Head of caudate nucleus (tissue), 42 donors: ENCODE measurements around the gene NEDD9.
A peak's percentile ranks its signal among the peaks of the same experiment; 100 is the strongest.

ENCODE experiments used
- DNase-seq, 42 donors: peaks; one replicate each; pipeline versions ENCODE4 v3.0.0 to v3.0.0-alpha.2; 2020 to 2021; ENCODE audit warnings: mixed read lengths in 7 of 42
- intact Hi-C: fragments of 100-400 bp; cut with DNase I; formaldehyde crosslinking; loops from one replicate; pipeline ENCODE4 v1.15.0; 2022

The NEDD9 gene

DNA sequence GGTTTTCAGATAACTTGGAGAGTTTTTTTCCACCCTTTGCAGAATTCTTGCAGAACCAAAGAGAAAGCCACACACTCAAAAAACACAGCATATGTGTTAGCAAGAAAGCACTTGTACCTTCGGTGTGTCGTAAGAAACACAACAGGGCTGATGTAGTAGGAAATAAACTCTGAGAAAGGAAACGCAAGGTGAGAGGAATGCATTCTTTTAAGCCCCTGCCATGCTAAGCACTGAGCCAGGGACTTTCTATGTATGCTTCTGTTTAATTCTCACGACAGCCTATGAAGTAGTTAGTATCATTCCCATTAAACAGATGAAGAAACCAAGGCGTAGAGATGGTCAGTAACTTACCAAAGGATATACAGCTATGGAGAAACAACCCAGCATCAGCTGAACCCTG is 23.1 kb downstream of the NEDD9 start:
- intact Hi-C loops = no loop called here

DNA sequence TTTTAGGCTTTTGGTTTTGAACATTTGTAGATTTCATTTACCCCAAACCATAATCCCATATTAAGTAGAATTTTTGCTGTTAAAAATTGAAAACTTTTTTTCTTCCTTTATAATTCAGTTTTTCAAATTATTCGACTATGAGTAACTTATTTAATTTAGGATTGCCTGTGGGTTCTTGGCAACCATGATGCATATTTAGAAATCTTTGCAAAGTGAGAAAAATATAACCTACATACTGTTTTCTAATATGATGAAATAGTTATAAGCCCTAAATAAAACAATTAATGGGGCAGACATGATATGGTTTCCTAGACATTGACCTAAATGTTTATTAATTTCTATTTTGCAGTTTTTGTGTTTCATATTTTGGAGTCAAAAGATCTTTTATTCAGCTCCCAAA is 23.6 kb downstream of the NEDD9 start:
- intact Hi-C loops = no loop called here
- no peak for DNase-seq

More for the DNA sequence above, 23.1 kb downstream of the NEDD9 start:
- DNase-seq = no peak

DNA sequence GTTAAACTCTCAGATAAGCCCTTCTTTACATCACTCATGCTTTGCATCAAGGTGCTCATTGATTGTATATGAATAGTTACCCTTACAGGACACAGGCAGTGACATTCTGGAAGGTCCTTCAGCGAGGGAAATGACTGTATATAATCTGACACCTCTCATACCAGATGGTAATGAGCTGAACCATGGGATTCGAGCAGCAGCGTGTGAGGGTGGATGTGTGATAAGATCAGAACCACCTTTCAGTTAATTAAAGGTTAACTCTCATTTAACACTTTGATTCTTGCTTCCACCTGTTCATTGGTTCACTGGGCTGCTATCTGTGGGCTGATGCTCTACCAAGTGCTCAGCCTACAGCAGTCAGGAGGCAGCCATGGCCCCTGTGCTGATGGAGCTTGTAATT is 24.2 kb downstream of the NEDD9 start:
- intact Hi-C loops = no loop called here
- DNase-seq = no peak

DNA sequence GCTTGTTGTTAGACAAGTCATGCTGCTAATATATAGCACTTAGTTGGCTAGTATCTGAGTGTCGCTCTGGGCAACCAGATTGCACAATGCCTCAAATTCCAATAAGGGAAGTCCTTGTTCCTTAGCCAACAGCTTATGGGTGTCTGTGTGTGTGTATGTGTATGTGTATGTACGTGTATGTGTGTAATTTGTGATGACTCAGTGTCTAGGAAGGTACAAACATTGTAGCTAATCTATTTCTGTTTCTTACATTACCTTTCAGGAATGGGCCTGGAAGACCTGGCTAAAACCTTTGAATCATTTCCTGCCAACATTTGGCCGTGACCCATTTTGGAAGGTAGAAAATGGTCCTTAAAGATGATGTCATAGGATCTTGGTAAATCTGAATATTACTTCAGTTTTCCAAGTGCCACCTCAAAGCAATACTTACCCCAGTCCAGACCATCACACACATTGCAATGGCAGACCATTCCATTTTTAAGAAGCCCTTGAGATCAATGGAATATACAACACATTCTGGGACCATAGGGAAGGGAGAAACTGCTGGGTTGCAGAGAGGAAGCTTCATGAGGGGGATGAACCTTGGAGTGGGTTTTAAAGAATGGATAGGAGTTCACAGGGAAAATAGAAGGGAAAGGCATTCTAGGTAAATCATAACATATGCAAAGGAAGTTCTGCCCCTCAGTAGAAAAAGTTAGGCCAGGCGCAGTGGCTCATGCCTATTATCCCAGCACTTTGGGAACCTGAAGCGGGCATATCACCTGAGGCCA is 25.1 kb downstream of the NEDD9 start:
- intact Hi-C loops = no loop called here
- peak in 8 of 42 donors; percentile 23 to 51 (median 34) for DNase-seq

DNA sequence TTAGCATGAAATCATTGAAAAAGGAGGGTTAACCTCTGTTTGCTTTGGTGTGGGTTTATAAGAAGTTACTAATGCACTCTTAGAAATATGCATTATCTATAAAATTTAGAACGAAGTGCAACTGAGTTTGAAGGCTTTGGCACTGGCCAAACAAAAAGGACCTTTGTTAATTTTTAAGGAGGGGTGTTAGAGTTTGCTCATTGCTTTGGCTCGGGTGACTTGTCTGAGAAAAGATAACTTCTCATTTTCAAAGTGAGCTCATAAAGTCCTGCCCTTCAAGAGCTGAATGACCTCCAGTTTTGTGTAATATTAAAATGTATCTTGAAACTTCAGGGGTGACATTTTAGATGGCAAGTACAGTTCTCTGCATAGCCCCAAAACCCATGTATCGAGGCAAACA is 25.9 kb downstream of the NEDD9 start:
- no peak for DNase-seq
- intact Hi-C loops = no loop called here

DNA sequence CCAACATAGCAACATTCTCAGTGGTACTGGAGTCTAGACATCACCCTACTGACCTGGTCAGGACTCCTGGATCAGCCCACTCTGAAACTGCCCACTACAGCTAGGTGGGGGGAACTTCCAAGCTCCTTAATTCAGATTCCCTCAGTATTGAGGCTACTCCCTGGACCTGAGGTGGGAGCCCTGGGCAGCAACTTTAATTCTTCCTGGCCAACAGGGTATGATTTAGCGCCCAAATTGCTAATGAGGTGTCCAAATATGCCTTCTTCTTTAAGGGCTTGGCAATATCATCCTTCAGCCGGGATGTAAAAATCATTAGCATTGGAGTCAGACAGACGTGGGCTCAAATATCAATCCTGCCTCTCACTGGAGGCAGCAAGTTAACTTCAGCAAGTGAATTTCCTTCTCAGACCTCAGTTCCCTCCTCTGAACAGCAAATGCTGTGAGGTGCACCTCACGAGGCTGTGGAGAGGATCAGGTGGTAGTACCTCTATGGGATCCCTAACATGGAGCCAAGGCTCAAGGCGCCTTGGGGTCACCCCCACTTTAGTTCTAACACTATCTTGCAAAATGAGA is 27.6 kb downstream of the NEDD9 start:
- intact Hi-C loops = no loop called here
- no peak for DNase-seq

DNA sequence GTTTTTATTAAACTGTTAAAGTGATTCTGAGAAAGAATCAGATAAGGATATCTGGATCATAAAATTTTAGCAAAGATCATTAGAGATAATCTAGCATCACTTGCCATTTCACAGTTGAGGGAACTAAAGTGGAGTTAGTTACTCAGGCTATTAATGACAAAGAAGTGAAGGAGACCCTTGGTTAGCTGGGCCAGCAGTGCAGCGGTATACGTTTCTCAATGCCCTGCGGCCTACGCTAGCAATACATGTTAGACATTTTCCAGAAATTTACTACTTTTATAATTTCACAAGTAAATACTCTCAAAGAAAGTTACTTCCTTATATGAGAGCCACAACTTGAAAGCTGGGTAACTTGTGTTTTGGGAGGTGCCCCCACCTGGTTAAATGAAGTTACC is 28.5 kb downstream of the NEDD9 start:
- intact Hi-C loops = no loop called here
- DNase-seq = no peak

DNA sequence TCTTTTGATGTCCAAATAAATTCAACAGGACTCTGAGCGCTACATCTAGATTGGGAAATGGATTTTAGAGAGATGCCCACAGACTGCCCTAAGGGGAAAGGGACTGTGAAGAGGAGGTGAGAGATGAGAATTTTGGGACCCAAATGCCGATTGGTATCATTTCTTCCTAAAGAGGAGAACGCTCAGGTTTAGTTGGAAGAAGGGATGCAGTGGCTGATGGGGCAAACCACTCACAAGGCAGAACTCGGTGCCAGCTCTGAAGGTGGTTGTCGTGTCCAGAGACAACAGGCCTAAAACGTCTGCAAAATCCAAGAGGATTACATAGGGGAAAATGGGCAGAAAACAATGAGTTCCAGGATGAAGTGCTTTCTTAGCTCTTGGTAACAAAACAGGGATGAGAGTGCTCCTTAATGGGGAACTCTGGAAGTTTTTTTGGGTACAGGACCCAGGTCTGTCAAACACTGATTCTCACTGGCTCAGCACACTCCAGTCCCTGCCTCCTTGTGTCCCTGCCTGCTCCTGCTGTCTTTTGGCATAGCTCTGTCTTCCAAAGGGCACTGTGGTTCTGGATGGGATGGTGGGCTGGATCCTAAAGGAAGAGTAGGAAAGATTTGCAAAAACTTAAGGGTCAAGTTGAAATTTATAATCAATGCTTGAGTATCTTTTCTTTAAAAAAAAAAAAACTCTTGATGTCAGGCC is 29.0 kb downstream of the NEDD9 start:
- no peak for DNase-seq
- intact Hi-C loops = no loop called here

DNA sequence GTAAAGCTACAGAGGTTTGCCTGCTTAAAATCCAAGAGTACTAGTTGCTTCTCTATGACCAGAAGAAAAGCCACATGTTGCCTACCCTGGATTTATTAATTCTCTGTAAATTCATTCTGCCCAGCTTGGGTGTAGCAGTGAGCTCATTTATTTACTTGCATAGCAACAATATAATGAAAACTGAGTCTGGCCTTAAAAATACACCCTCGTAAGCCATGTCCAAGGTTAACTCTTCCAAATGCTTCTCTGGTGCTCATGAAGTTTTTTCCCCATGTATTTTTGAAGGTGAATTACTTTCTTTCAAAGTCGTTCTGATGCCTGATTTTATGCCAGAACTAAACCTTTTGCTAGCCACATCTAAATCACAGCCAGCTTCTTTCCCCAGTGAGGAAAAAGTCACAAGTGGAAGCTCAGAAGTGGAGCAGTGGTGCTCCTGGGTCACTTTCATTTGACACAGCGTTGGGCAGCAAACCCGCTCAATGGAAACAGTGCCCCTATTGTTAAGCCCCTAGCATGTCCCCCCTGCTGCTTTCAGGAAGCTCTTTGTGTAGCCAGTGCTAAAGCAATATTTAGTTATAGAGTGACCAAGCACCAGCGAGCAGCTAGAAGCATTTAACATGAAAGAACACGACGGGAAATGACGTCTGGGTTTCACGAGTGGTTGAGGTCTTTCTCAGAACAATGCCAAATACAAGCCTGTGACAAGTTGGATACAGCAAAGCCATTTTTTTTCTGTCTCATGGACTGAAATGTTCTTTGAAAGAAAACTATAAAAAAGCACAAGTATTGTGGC is 29.8 kb downstream of the NEDD9 start:
- intact Hi-C loops = no loop called here
- peak in 38 of 42 donors; percentile 20 to 86 (median 60) for DNase-seq

DNA sequence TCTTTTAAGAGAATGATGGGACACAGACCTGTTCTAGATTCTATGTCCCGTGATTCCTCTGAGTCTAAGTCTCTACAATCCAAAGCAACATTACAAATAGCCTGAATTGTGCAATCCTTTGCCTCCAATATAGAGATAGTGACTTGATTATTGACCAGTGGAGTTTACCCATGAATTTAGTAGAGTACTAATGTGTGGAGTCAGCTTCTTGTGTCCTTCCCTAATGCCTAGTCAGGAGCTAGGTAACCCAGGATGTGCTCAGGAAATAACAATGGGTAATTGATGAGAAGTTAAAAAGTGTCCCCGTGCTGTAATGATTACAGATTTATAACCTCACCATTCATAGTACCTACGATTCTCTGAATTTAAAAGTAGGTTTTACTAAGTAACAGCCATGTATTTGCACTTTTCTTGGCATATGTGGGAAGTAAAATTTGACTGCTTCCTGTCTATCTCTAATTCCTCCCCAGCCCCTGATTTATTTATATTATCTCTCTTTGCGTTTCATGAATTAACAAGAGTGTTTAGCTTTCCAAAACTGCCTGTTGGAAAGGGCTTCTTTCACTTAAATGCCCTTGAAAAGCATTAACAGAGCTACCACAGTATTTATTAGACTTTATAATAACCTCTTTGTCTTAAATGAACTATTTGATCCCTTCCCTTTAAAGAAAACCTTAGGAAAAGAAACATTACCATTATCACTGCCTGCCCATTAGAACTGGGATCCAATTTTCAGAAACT is 30.5 kb downstream of the NEDD9 start:
- intact Hi-C loops = no loop called here
- no peak for DNase-seq

DNA sequence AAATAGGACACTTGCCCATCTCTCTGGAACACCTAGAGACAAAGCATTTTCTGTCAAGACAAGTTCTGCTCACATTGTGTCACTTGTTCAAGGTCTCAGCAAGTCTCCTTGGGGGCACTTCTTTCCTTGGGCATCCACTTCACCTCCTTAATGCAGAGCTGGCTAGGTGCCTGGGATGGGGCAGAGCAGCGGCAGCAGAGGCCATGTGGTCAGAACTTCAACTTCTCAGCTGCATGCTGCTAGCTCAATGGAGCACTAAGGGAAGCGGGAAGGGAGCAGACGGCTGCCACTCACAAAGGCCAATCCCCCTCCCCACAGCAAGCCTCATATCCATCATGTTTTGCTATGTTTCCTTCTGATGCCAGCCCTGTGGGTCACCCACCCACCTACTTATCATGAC is 31.5 kb downstream of the NEDD9 start:
- intact Hi-C loops = no loop called here
- no peak for DNase-seq

DNA sequence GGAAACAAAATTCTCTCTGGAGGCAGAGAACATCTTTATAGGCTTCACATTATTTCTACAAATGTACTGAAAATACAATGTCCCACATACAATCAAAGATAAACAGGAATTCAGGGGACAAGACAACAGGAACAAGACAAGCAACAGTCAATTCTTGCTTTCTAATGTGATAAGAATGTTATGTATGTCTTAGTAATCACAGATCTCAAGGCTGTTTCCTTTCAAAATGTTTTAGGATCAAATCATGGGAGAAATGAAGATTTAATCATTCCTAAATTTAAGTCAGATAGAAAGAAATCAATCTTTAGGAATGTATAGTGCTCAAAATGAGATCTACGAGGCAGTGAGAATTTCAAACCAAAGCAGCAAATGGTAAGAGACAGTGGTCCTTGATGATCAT is 32.1 kb downstream of the NEDD9 start:
- intact Hi-C loops = no loop called here
- no peak for DNase-seq

DNA sequence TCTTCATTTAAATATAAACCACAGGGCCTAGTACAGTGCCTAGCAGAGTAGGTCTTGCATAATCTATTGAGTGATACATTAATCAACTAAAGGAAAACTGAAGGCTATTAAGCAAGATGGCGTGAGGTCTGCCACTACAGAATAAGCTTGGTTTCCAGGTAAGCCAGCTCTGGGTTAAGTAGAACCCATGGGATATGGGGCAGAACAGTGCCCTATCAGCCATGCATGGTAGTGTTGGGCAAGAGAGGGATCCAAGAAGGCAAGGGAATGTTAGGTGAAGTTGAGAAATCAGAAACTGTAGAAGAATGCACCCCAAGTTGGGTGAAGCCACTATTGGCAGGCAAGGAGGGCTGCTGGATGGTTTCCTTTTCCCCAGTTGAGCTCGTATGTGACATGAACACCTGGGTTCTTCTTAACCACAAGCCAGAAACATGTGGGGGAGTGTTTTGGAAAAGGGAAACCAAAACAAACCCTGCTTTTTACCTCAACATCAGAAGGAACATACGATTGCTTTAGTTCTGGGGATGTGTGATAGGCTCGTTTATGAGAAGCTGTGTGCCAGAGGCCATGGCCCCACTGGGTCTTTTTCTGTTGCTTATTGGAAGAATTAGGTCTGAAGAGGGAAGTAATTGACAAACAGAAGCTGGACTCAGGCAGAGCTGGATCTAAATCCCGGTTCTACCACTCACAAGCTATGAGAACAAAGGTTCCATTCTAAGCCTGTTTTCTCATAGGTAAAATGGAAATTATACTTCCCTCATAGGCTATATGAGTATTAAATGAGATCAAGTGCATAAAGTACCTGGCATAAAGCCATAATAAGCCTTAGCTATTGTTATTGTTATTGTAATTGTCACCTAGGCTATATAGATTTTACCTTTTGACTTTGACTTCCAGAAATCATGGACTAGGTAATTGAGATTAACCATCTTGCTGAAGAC is 33.5 kb downstream of the NEDD9 start:
- no peak for DNase-seq
- intact Hi-C loops = no loop called here

DNA sequence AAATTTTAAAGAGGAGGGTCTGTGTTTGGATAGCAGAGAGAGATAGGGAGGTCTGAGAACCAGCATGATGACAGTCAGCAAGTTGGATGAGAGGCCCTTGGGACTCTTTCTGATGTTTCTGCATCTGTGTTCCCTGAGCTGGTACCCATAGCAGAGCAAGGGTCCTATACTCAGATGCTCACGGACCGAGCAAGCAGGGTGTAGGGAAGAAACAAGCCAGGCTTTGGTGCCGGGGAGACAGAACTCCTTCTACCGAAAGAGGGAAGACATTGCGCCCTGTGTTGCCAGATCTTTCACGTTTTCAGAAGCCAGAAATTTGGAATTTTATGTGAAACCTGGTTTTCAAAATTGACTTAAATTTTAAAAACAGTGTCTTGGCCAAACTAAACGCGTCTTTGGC is 34.6 kb downstream of the NEDD9 start:
- intact Hi-C loops = no loop called here
- no peak for DNase-seq

DNA sequence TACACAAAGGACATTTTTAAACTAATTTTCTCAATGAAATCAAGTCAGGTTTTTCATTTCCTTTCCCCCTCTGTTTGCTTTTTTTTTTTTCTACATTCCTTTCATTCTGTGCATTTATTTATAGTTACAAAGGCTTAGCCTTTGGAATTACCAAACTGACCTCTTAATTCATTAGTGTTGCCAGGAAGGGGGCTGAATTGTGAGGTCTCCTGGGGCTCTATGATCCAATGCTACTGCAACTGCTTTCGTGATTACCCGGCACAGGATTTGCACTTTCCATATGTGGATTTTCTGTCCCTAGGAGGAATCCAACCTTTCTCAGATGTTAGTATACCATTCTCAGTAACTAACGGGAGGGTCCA is 35.3 kb downstream of the NEDD9 start:
- DNase-seq = no peak
- intact Hi-C loops = no loop called here

DNA sequence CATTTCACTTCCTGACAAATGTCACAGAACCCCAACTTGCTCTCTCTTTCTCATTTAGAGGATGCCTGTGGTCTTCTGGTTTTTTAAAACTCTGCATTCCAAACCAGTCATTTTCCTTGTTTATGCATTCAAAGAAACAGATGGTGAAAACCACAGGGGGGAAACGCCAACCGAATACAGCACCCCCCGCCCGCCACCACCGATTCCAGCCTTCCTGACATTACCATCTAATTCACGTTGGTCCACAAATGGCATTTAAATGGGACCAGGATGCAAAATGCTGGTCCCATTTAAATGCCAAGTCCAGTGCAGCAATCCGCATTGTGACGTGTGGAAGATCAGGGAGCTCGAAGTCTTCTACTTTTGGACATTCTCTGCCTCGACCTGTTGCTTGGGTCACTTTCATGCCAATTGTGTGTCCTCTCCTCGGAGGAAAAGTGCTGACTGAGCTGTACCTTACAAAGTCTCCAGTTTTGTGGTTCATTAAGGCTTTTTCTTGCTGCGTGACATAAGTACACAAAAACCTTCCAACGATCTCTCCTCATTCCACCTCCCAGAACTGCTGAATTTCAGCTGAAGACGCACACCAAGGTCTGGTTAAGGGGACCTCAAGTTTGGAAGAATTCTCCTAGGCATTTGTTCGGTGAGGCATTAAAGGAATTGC is 35.8 kb downstream of the NEDD9 start:
- no peak for DNase-seq
- intact Hi-C loops = no loop called here

DNA sequence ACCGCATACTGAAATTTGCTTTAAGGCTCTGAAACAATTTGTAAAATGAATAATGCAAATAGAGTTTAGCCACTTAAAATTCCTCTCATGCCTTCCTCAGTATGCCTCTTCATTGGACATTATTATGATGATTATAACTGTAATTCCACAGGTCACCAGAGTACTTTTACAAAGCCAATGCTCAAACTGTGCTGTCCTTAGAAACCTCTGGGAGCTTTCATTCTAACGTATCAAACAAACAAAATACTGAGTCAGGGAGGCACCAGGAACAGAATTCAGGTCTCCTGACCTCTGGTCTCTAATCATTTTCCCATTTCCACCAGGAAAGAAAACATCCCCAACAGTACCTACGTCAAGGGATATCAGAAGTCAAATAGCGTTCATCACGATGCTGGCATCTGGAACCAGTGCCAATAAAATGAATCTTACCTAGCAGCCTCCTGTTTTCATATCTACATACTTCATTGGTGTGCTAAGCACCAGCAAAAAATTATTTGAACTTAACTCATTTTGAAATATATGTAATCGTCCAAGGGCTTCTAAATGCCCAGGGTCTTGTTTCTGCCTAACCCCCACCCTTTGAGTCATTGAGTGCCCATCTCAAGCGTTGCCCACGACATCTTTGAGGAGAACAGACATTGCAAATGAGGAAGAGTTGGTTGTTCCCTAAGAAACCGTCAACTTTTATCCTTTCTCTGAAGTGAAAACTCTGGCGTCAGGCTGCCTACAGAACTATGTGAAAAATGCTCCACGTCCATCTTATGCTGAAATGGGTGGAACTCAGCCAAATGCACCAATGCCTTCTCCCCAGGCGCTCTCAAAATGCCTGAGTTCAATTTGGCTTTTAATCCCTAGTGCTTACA is 37.9 kb downstream of the NEDD9 start:
- no peak for DNase-seq
- intact Hi-C loops = no loop called here
